ENCODE data around the gene SFXN4. TPM values are rescaled to one million over a fixed set of nuclear protein-coding genes. Genes with fewer than 3 reads are reported as not detected.
A peak's percentile ranks its signal among the peaks of the same experiment; 100 is the strongest.

The SFXN4 gene, protein sequence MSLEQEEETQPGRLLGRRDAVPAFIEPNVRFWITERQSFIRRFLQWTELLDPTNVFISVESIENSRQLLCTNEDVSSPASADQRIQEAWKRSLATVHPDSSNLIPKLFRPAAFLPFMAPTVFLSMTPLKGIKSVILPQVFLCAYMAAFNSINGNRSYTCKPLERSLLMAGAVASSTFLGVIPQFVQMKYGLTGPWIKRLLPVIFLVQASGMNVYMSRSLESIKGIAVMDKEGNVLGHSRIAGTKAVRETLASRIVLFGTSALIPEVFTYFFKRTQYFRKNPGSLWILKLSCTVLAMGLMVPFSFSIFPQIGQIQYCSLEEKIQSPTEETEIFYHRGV
- polyA plus RNA-seq (2012; ENCODE audit: low read depth, missing spikeins), result 26.1 TPM

- DNase-seq (ENCODE audit: insufficient read length, low spot score) (peak; percentile 81), FAIRE-seq (peak; percentile 94)
- TF ChIP-seq TAF1 (IDR thresholded peaks at IDR 0.05; ENCODE audit: low read depth, low read length) (0 out of 2 replicates have a peak, but pooled peaks have one; percentile 54), POU2F2 (IDR thresholded peaks at IDR 0.05; ENCODE audit: low read depth, low read length) (no peak), POLR2A (IDR thresholded peaks at IDR 0.05; ENCODE audit: low read depth, low read length) (peak; percentile 75), POLR2AphosphoS5 (IDR thresholded peaks at IDR 0.05; ENCODE audit: low read depth, low read length) (peak; percentile 54), SPI1 (IDR thresholded peaks at IDR 0.05; ENCODE audit: low read depth, low read length) (0 out of 2 replicates have a peak, but pooled peaks have one; percentile 1)
These were observed at the start of gene SFXN4 for GRCh38 chr10:119165171-119166117. Gene SFXN4, minus strand, starts transcription at chr10:119165714. Its CDS starts 67 bp downstream, at chr10:119165647.

- TF ChIP-seq POLR2AphosphoS5 (IDR thresholded peaks at IDR 0.05; ENCODE audit: low read depth, low read length) (no peak), PAX5 (IDR thresholded peaks at IDR 0.05; ENCODE audit: insufficient read depth, low read length, severe bottlenecking) (no peak), POU2F2 (IDR thresholded peaks at IDR 0.05; ENCODE audit: low read depth, low read length) (no peak), TAF1 (IDR thresholded peaks at IDR 0.05; ENCODE audit: low read depth, low read length) (no peak), SPI1 (IDR thresholded peaks at IDR 0.05; ENCODE audit: low read depth, low read length) (no peak), POLR2A (IDR thresholded peaks at IDR 0.05; ENCODE audit: low read depth, low read length) (no peak)
- DNase-seq (ENCODE audit: insufficient read length, low spot score) (no peak), FAIRE-seq (peak; percentile 88)
These were observed 46.3 kb upstream of the SFXN4 start for GRCh38 chr10:119211625-119212441.

- TF ChIP-seq POLR2AphosphoS5 (IDR thresholded peaks at IDR 0.05; ENCODE audit: low read depth, low read length) (no peak), POLR2A (IDR thresholded peaks at IDR 0.05; ENCODE audit: low read depth, low read length) (no peak), TAF1 (IDR thresholded peaks at IDR 0.05; ENCODE audit: low read depth, low read length) (no peak), SPI1 (IDR thresholded peaks at IDR 0.05; ENCODE audit: low read depth, low read length) (no peak), POU2F2 (IDR thresholded peaks at IDR 0.05; ENCODE audit: low read depth, low read length) (no peak), PAX5 (IDR thresholded peaks at IDR 0.05; ENCODE audit: insufficient read depth, low read length, severe bottlenecking) (no peak)
- DNase-seq (ENCODE audit: insufficient read length, low spot score) (no peak), FAIRE-seq (no peak)
These were observed 45.7 kb upstream of the SFXN4 start for GRCh38 chr10:119211176-119211575.

- DNase-seq (ENCODE audit: insufficient read length, low spot score) (no peak), FAIRE-seq (no peak)
- TF ChIP-seq POLR2A (IDR thresholded peaks at IDR 0.05; ENCODE audit: low read depth, low read length) (no peak), SPI1 (IDR thresholded peaks at IDR 0.05; ENCODE audit: low read depth, low read length) (no peak), PAX5 (IDR thresholded peaks at IDR 0.05; ENCODE audit: insufficient read depth, low read length, severe bottlenecking) (no peak), POLR2AphosphoS5 (IDR thresholded peaks at IDR 0.05; ENCODE audit: low read depth, low read length) (no peak), TAF1 (IDR thresholded peaks at IDR 0.05; ENCODE audit: low read depth, low read length) (no peak), POU2F2 (IDR thresholded peaks at IDR 0.05; ENCODE audit: low read depth, low read length) (no peak)
These were observed 45.1 kb upstream of the SFXN4 start for GRCh38 chr10:119210633-119211032.

DNA sequence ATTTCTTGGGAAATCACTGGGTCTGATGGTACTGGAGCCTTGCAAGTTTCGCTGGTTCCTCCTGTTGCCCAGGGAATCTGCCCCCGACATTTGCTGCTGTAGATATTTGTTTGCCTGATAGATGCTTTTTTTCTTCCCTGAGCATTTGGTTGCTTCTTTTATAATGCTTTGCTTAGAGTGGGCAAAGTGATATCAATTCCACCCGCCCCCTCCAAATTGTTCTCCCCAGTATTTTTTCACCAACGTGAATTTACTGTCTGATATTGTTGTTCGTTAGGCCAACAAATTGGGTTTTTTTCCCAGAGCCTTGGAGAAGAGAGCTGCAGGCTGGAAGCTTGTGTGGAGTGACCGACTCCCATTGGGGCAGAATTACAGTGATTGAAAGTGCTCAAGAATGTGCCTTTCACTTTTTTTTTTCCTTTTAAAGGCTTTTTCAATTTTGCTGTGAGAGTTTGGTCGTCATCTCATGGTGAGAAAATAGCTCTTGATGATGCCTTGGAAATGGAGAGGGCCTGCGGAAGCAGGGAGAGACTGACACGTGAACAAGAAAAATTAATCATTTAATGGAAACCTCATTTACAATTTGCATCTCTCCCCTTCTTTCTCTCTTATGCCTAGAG, 44.3 kb upstream of the SFXN4 start:
- DNase-seq (ENCODE audit: insufficient read length, low spot score) (no peak), FAIRE-seq (no peak)
- no peak for TF ChIP-seq POLR2A (IDR thresholded peaks at IDR 0.05; ENCODE audit: low read depth, low read length)

- FAIRE-seq, result peak; percentile 65
- DNase-seq (ENCODE audit: insufficient read length, low spot score), result no peak
- no peak for TF ChIP-seq POLR2A (IDR thresholded peaks at IDR 0.05; ENCODE audit: low read depth, low read length)
- peak; percentile 14; the same call in 1 of the 2 replicates for TF ChIP-seq POU2F2 (IDR thresholded peaks at IDR 0.05; ENCODE audit: low read depth, low read length)
These were observed 43.7 kb upstream of the SFXN4 start for GRCh38 chr10:119209035-119209735.

GRCh38 chr10:119208553-119208940, 43.0 kb upstream of the SFXN4 start:
- TF ChIP-seq SPI1 (IDR thresholded peaks at IDR 0.05; ENCODE audit: low read depth, low read length), result no peak
- no peak for TF ChIP-seq PAX5 (IDR thresholded peaks at IDR 0.05; ENCODE audit: insufficient read depth, low read length, severe bottlenecking)
- no peak for TF ChIP-seq POU2F2 (IDR thresholded peaks at IDR 0.05; ENCODE audit: low read depth, low read length)
- no peak for TF ChIP-seq TAF1 (IDR thresholded peaks at IDR 0.05; ENCODE audit: low read depth, low read length)
- TF ChIP-seq POLR2A (IDR thresholded peaks at IDR 0.05; ENCODE audit: low read depth, low read length), result no peak
- DNase-seq (ENCODE audit: insufficient read length, low spot score) (no peak), FAIRE-seq (no peak)

GRCh38 chr10:119207713-119208552, 42.4 kb upstream of the SFXN4 start:
- DNase-seq (ENCODE audit: insufficient read length, low spot score), result no peak
- TF ChIP-seq PAX5 (IDR thresholded peaks at IDR 0.05; ENCODE audit: insufficient read depth, low read length, severe bottlenecking), result no peak
- TF ChIP-seq TAF1 (IDR thresholded peaks at IDR 0.05; ENCODE audit: low read depth, low read length), result 0 out of 2 replicates have a peak, but pooled peaks have one; percentile 13
- FAIRE-seq, result peak; percentile 45

Measured in GM12891 (cell line).